Trophoblast cell (in vitro differentiated cells and primary cell): ENCODE measurements around the gene CENPT.

Experiments
- DNase-seq, 2 donors: peaks; one replicate each; pipeline ENCODE4 v3.0.0-alpha.2; 2016
- H2AFZ ChIP-seq: 2 replicates; pipeline ENCODE4 v1.6.1; 2013; ENCODE audit warnings: low read length, moderate library complexity, mild to moderate bottlenecking; ENCODE audit not compliant: insufficient read depth, poor library complexity
- H2AK5ac ChIP-seq: 2 replicates; pipeline ENCODE4 v1.6.1; 2013; ENCODE audit warnings: mild to moderate bottlenecking, low read length
- H2BK120ac ChIP-seq: 2 replicates; pipeline ENCODE4 v1.6.1; 2013; ENCODE audit warnings: low read length, mild to moderate bottlenecking, moderate library complexity; ENCODE audit not compliant: insufficient read depth, poor library complexity
- H2BK12ac ChIP-seq: 2 replicates; pipeline ENCODE4 v1.6.1; 2013; ENCODE audit warnings: mild to moderate bottlenecking, low read length, moderate library complexity
- H2BK5ac ChIP-seq: 2 replicates; pipeline ENCODE4 v1.6.1; 2013; ENCODE audit warnings: low read length, low read depth, moderate library complexity, mild to moderate bottlenecking; ENCODE audit not compliant: poor library complexity
- H3K14ac ChIP-seq: 2 replicates; pipeline ENCODE4 v1.6.1; 2013; ENCODE audit warnings: mild to moderate bottlenecking, low read length
- H3K18ac ChIP-seq: 2 replicates; pipeline ENCODE4 v1.6.1; 2013; ENCODE audit warnings: mild to moderate bottlenecking, low read length
- H3K23ac ChIP-seq: 2 replicates; pipeline ENCODE4 v1.6.1; 2013; ENCODE audit warnings: low read length
- H3K27ac ChIP-seq: 2 replicates; pipeline ENCODE4 v1.5.1; 2013; ENCODE audit warnings: low read depth, mild to moderate bottlenecking, inconsistent platforms, low read length, moderate library complexity
- H3K27me3 ChIP-seq: 2 replicates; pipeline ENCODE4 v1.6.1; 2013; ENCODE audit warnings: inconsistent platforms, mild to moderate bottlenecking, low read length, moderate library complexity; ENCODE audit not compliant: insufficient read depth
- H3K36me3 ChIP-seq, 2 experiments: 1 replicate in 1 of 2; 2 replicates in 1 of 2; pipeline ENCODE4 v1.6.1; 2013; ENCODE audit warnings: low read length in 2 of 2, mild to moderate bottlenecking in 2 of 2, moderate library complexity in 1 of 2; ENCODE audit not compliant: insufficient read depth in 2 of 2, control insufficient read depth in 1 of 2
- H3K4ac ChIP-seq: 2 replicates; pipeline ENCODE4 v1.6.1; 2013; ENCODE audit warnings: low read depth, mild to moderate bottlenecking, low read length, moderate library complexity
- H3K4me1 ChIP-seq, 2 experiments: 1 replicate in 1 of 2; 2 replicates in 1 of 2; pipeline ENCODE4 v1.6.1; 2013; ENCODE audit warnings: low read length in 2 of 2, mild to moderate bottlenecking in 2 of 2, moderate library complexity in 1 of 2; ENCODE audit not compliant: insufficient read depth in 2 of 2, control insufficient read depth in 1 of 2
- H3K4me2 ChIP-seq: 2 replicates; pipeline ENCODE4 v1.6.1; 2013; ENCODE audit warnings: inconsistent platforms, mild to moderate bottlenecking, low read length, moderate library complexity
- H3K4me3 ChIP-seq: 2 replicates; pipeline ENCODE4 v1.5.1; 2013; ENCODE audit warnings: mild to moderate bottlenecking, low read depth, low read length, inconsistent platforms
- H3K79me1 ChIP-seq: one replicate; pipeline ENCODE4 v1.6.1; 2013; ENCODE audit warnings: low read length
- H3K79me2 ChIP-seq: 2 replicates; pipeline ENCODE4 v1.6.1; 2013; ENCODE audit warnings: low read length, mild to moderate bottlenecking; ENCODE audit not compliant: control insufficient read depth, insufficient read depth, poor library complexity
- H3K9ac ChIP-seq: 2 replicates; pipeline ENCODE4 v1.6.1; 2013; ENCODE audit warnings: mild to moderate bottlenecking, low read length
- H3K9me3 ChIP-seq: 2 replicates; pipeline ENCODE4 v1.6.1; 2013; ENCODE audit warnings: low read depth, mild to moderate bottlenecking, control low read depth, inconsistent platforms, low read length; ENCODE audit not compliant: insufficient read depth
- H4K12ac ChIP-seq: 2 replicates; pipeline ENCODE4 v1.6.1; 2013; ENCODE audit warnings: low read depth, mild to moderate bottlenecking, low read length, moderate library complexity
- H4K8ac ChIP-seq: 2 replicates; pipeline ENCODE4 v1.6.1; 2013; ENCODE audit warnings: low read depth, mild to moderate bottlenecking, low read length, moderate library complexity
- H4K91ac ChIP-seq: one replicate; pipeline ENCODE4 v1.6.1; 2013; ENCODE audit warnings: low read depth, mild to moderate bottlenecking, low read length, moderate library complexity
- WGBS: extraction: QIAGEN DNeasy Blood & Tissue Kit; methylation state at CpG from one replicate; pipeline ENCODE4 v1.1.7; 2013; ENCODE audit warnings: missing lambda C conversion rate; ENCODE audit not compliant: insufficient read length, insufficient coverage; ENCODE audit errors: extremely low coverage; 5-methylcytosine and 5-hydroxymethylcytosine counted together

Gene CENPT

DNA sequence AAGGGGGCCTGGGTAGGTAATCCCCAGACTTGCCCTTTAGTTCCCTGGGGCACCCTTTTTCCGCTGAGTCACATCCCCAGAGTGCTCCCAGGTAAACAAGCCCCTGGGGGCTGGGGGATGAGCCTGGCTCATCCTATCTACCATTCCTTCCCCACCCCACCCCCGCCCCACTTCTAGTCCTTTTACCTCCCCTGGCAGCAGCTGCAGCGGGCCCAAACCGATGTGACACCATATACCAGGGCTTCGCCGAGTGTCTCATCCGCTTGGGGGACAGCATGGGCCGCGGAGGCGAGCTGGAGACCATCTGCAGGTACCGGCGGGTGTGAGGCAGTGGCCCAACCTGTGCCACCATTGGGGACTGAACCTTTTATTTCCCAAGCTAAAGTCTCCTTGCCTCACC lies 38.1 kb upstream of the CENPT start:
- peaks cover 2% of the 10 kb centered on the region for H3K9me3 ChIP-seq
- peaks cover 2% of the 10 kb centered on the region for H3K79me1 ChIP-seq
- H3K4me3 ChIP-seq = no peak overlapping the region
- H3K14ac ChIP-seq = no peak overlapping the region
- DNase-seq = no peak
- no peak overlapping the region for H4K8ac ChIP-seq
- peaks cover 20 to 25% of the 10 kb centered on the region in 2 experiments for H3K4me1 ChIP-seq
- no peak overlapping the region for H3K4me2 ChIP-seq
- H3K18ac ChIP-seq = no peak overlapping the region
- no peak overlapping the region for H3K23ac ChIP-seq
- H3K4ac ChIP-seq = no peak overlapping the region
- H2AK5ac ChIP-seq = no peak overlapping the region
- no peak overlapping the region for H2BK120ac ChIP-seq
- H2BK12ac ChIP-seq = no peak overlapping the region
- H3K79me2 ChIP-seq = no peaks in the 10 kb centered on the region
- no peak overlapping the region for H4K12ac ChIP-seq
- no peak overlapping the region for H2AFZ ChIP-seq
- no peak overlapping the region for H2BK5ac ChIP-seq
- H4K91ac ChIP-seq = no peak overlapping the region
- no peak overlapping the region for H3K9ac ChIP-seq
- H3K27ac ChIP-seq = no peak overlapping the region
- no peaks in the 10 kb centered on the region for H3K27me3 ChIP-seq
- peaks cover 38 to 39% of the 10 kb centered on the region in 2 experiments for H3K36me3 ChIP-seq
- no CpG with 5 or more reads among the region's 12 CpGs for WGBS

DNA sequence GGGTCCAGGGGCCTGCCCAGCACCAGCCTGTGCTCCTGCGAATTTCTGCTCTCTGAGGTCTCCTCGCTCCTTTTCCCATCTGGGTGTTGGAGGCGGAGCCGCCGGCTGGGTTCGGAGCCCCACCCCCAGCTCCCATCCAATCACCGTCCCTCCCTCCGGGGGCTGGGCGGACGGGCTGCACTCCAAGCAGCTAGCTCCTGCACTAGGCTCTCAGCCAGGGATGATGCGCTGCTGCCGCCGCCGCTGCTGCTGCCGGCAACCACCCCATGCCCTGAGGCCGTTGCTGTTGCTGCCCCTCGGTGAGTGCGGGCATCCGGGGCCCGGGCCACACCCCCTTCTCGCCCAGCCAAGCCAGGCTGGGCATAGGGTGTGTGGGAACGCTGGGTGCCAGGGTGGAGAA lies 37.2 kb upstream of the CENPT start, which contains the start of gene NRN1L:
Gene NRN1L (plus strand): TSS at position 202 of the 400 bp plus-strand sequence. CDS start 19 bp downstream, at position 221.
- Histone ChIP-seq H3K27me3 (no peaks in the 10 kb centered on the region), H3K14ac (no peak within 1 kb of the TSS), H2BK5ac (no peak within 1 kb of the TSS), H2AFZ (no peak within 1 kb of the TSS), H3K9ac (no peak within 1 kb of the TSS), H3K4me3 (no peak within 1 kb of the TSS), H3K36me3 (peaks cover 47 to 48% of the 10 kb centered on the region in 2 experiments), H3K79me1 (peaks cover 2% of the 10 kb centered on the region), H2BK12ac (no peak within 1 kb of the TSS), H3K4ac (no peak within 1 kb of the TSS), H3K79me2 (no peaks in the 10 kb centered on the region), H3K9me3 (peaks cover 3% of the 10 kb centered on the region), H3K4me1 (peaks cover 20 to 25% of the 10 kb centered on the region in 2 experiments), H2BK120ac (no peak within 1 kb of the TSS), H3K27ac (no peak within 1 kb of the TSS), H3K4me2 (no peak within 1 kb of the TSS), H3K23ac (no peak within 1 kb of the TSS), H4K8ac (no peak within 1 kb of the TSS), H4K91ac (no peak within 1 kb of the TSS), H3K18ac (no peak within 1 kb of the TSS), H4K12ac (no peak within 1 kb of the TSS), H2AK5ac (no peak within 1 kb of the TSS)
- peak; percentile 46 to 63 for DNase-seq
- no CpG with 5 or more reads among the region's 22 CpGs for WGBS

DNA sequence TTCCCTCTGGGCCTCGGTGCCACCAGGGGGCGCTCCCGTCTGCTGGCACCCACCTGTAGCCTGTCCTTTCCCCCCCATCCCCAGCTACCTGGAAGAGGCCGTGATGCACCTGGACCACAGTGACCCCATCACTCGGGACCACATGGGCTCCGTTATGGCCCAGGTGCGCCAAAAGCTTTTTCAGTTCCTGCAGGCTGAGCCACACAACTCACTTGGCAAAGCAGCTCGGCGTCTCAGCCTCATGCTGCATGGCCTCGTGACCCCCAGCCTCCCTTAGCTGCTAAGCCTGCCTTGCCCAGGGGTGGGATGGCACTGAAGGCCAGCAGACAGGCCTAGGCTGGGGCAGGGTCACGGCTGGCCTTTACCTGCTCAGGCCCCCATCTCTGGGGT lies 36.4 kb upstream of the CENPT start:
- H3K23ac ChIP-seq = no peak overlapping the region
- DNase-seq = peak; percentile 32 to 62
- no peak overlapping the region for H2BK120ac ChIP-seq
- peaks cover 20 to 25% of the 10 kb centered on the region in 2 experiments for H3K4me1 ChIP-seq
- no peak overlapping the region for H3K14ac ChIP-seq
- H3K27me3 ChIP-seq = no peaks in the 10 kb centered on the region
- H4K8ac ChIP-seq = no peak overlapping the region
- H4K91ac ChIP-seq = no peak overlapping the region
- H3K9ac ChIP-seq = no peak overlapping the region
- H2AFZ ChIP-seq = no peak overlapping the region
- peaks cover 4% of the 10 kb centered on the region for H3K9me3 ChIP-seq
- no peak overlapping the region for H4K12ac ChIP-seq
- H3K79me2 ChIP-seq = no peaks in the 10 kb centered on the region
- no peak overlapping the region for H2AK5ac ChIP-seq
- peaks cover 55 to 56% of the 10 kb centered on the region in 2 experiments for H3K36me3 ChIP-seq
- H3K4me3 ChIP-seq = no peak overlapping the region
- no peak overlapping the region for H3K18ac ChIP-seq
- H3K4ac ChIP-seq = no peak overlapping the region
- peaks cover 2% of the 10 kb centered on the region for H3K79me1 ChIP-seq
- H2BK12ac ChIP-seq = no peak overlapping the region
- H3K27ac ChIP-seq = no peak overlapping the region
- no CpG with 5 or more reads among the region's 11 CpGs for WGBS
- no peak overlapping the region for H3K4me2 ChIP-seq
- no peak overlapping the region for H2BK5ac ChIP-seq

DNA sequence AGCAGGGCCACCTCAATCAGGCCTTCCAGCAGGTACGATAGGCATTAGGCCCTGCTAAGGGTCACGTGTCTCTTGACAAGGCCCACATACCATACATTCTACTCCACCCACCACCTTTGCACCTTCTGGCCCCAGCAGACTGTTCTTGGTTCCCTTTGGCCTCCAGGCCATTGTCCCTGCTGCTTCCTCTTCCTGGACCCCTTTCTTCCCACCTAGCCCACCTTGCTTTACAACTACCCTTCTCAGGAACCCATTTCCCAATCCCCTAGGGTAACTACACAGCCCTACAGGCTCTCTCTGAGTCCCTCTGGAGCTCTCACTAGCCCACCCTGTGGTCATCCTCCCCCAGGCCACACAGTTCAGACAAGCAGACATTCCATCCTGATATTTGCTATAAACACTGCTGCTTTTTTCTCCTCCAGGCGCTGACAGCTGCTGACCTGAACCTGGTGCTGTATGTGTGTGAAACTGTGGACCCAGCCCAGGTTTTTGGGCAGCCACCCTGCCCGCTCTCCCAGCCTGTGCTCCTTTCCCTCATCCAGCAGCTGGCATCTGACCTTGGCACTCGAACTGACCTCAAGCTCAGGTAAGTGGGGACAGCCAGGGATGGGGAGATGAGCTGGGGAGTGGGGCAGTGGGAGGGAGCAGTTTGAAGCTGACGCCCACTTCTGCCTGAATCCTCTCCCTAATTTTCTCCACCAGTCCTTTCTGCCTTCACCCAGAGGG lies 35.8 kb upstream of the CENPT start:
- Histone ChIP-seq H3K4me1 (peaks cover 20 to 25% of the 10 kb centered on the region in 2 experiments), H3K27me3 (no peaks in the 10 kb centered on the region), H3K4me2 (peak overlapping the region; percentile 7), H2AK5ac (no peak overlapping the region), H2BK5ac (peak overlapping the region; percentile 7), H3K4me3 (no peak overlapping the region), H3K23ac (no peak overlapping the region), H4K12ac (peak overlapping the region; percentile 43), H3K14ac (peak overlapping the region; percentile 54), H3K36me3 (peaks cover 60 to 62% of the 10 kb centered on the region in 2 experiments), H3K18ac (peak overlapping the region; percentile 21), H4K91ac (no peak overlapping the region), H3K9me3 (peaks cover 4% of the 10 kb centered on the region), H2AFZ (no peak overlapping the region), H2BK12ac (peak overlapping the region; percentile 27), H3K79me2 (no peaks in the 10 kb centered on the region), H4K8ac (peak overlapping the region; percentile 19), H2BK120ac (peak overlapping the region; percentile 18), H3K79me1 (peaks cover 2% of the 10 kb centered on the region), H3K9ac (no peak overlapping the region), H3K27ac (peak overlapping the region; percentile 37), H3K4ac (no peak overlapping the region)
- DNase-seq = peak; percentile 56 to 61
- no CpG with 5 or more reads among the region's 6 CpGs for WGBS
